Activated T-cell treated with anti-CD3 and anti-CD28 coated beads, Interleukin-2, amount 50 U/mL, for 1 hour (primary cell): ENCODE results near the gene SLC9A2.

ENCODE experiments used
- DNase-seq: peaks from one replicate; pipeline ENCODE4 v3.0.0-alpha.2; 2020

SLC9A2 gene

GRCh38 chr2:102619414-102620319 lies at the start of gene SLC9A2:
Gene SLC9A2 (plus strand): TSS chr2:102619553. CDS start chr2:102619849, 296 bp downstream.
- no peak for DNase-seq

GRCh38 chr2:102575888-102576287 lies 43.5 kb upstream of the SLC9A2 start:
- no peak for DNase-seq

GRCh38 chr2:102578376-102578775 lies 41.0 kb upstream of the SLC9A2 start:
- no peak for DNase-seq

- no peak for DNase-seq
Measured at GRCh38 chr2:102581911-102582310, 37.4 kb upstream of the SLC9A2 start.

GRCh38 chr2:102582845-102583244 lies 36.5 kb upstream of the SLC9A2 start:
- no peak for DNase-seq

- no peak for DNase-seq
Measured at GRCh38 chr2:102585847-102586404, 33.4 kb upstream of the SLC9A2 start.

- DNase-seq: no peak
Measured at GRCh38 chr2:102588213-102588939, 31.0 kb upstream of the SLC9A2 start.

GRCh38 chr2:102589444-102589843 lies 29.9 kb upstream of the SLC9A2 start:
- no peak for DNase-seq

- no peak for DNase-seq
Measured at GRCh38 chr2:102591491-102592045, 27.8 kb upstream of the SLC9A2 start.

- DNase-seq: no peak
Measured at GRCh38 chr2:102592601-102593000, 26.8 kb upstream of the SLC9A2 start.

- no peak for DNase-seq
Measured at GRCh38 chr2:102593516-102593915, 25.8 kb upstream of the SLC9A2 start.

GRCh38 chr2:102594445-102595016 lies 24.8 kb upstream of the SLC9A2 start:
- no peak for DNase-seq

- no peak for DNase-seq
Measured at GRCh38 chr2:102597788-102598187, 21.6 kb upstream of the SLC9A2 start.

GRCh38 chr2:102599486-102599885 lies 19.9 kb upstream of the SLC9A2 start:
- DNase-seq: no peak

GRCh38 chr2:102601730-102602129 lies 17.6 kb upstream of the SLC9A2 start:
- DNase-seq: no peak

GRCh38 chr2:102603904-102604303 lies 15.4 kb upstream of the SLC9A2 start:
- no peak for DNase-seq

GRCh38 chr2:102604769-102605168 lies 14.6 kb upstream of the SLC9A2 start:
- no peak for DNase-seq

GRCh38 chr2:102606353-102606752 lies 13.0 kb upstream of the SLC9A2 start:
- DNase-seq: no peak

GRCh38 chr2:102615620-102616436 lies 3.5 kb upstream of the SLC9A2 start:
- peak; percentile 20 for DNase-seq

- DNase-seq: peak; percentile 18
Measured at GRCh38 chr2:102618452-102619413, 620 bp upstream of the SLC9A2 start.

- DNase-seq: no peak
Measured at GRCh38 chr2:102620332-102620731, 979 bp downstream of the SLC9A2 start.
